ENCODE results near the gene SARNP.

The SARNP gene

DNA sequence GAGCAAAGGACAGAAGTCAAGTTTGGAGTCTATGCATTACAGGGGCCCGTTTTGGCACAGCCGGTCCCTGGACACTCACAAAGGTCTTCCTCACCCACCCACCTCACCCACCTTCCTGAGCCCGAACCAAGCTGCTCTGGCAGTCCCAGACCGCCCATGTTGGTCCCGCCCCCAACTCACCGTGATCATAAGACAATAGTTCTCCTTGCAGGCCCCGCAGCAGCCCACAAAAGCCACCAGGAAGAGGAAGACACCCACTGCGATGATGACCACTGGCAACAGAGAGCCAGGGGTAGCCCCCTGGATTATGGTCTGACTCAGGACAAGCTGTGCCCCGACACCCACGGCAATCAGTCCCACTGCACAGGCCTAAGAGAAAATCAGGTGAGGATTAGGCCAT lies 90.6 kb downstream of the SARNP start:
- TF ChIP-seq, protein P1, sequence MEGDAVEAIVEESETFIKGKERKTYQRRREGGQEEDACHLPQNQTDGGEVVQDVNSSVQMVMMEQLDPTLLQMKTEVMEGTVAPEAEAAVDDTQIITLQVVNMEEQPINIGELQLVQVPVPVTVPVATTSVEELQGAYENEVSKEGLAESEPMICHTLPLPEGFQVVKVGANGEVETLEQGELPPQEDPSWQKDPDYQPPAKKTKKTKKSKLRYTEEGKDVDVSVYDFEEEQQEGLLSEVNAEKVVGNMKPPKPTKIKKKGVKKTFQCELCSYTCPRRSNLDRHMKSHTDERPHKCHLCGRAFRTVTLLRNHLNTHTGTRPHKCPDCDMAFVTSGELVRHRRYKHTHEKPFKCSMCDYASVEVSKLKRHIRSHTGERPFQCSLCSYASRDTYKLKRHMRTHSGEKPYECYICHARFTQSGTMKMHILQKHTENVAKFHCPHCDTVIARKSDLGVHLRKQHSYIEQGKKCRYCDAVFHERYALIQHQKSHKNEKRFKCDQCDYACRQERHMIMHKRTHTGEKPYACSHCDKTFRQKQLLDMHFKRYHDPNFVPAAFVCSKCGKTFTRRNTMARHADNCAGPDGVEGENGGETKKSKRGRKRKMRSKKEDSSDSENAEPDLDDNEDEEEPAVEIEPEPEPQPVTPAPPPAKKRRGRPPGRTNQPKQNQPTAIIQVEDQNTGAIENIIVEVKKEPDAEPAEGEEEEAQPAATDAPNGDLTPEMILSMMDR (IDR thresholded peaks at IDR 0.05; ENCODE audit: extremely low read depth, missing control alignments): no peak
- no peak for DNase-seq (ENCODE audit: low spot score)

DNA sequence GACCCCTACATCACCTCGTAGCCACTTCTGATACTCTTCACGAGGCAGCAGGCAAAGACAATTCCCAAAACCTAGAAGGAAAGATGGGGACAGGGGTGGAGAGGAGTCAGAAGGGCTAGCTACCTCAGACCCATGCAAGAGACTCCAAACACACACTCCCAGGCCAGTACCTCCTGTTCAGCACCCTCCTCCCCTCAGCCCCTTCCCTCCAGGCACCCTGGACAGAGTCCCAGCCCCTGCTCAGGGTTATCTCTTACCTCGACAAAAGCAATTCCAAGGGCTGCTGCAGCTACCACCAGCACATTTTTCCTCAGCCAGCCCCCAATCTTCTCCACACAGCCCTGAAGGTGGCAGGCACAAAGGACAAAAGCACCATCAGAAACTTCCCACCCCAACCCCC lies 92.0 kb downstream of the SARNP start:
- TF ChIP-seq, protein P1 (IDR thresholded peaks at IDR 0.05; ENCODE audit: extremely low read depth, missing control alignments): no peak
- DNase-seq (ENCODE audit: low spot score): no peak

DNA sequence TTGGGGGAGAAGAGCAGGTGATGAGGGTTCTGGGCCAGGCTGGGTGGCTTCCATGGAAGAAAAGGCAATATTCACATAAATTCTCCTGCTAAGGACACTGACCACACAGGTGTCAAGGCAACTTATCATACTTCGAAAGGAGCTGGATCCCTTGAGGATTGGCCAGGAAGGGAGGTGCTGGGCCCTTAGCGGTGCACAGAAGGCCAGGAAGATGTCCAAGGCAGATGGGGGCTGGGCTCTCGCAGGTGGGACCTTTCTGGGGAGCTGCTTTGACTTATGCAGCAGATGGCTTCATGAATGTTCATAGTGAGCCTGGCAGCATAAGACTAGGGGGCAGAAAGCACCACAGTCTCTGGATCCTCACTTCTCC lies 92.6 kb downstream of the SARNP start:
- no peak for DNase-seq (ENCODE audit: low spot score)
- TF ChIP-seq, protein P1 (IDR thresholded peaks at IDR 0.05; ENCODE audit: extremely low read depth, missing control alignments): no peak

DNA sequence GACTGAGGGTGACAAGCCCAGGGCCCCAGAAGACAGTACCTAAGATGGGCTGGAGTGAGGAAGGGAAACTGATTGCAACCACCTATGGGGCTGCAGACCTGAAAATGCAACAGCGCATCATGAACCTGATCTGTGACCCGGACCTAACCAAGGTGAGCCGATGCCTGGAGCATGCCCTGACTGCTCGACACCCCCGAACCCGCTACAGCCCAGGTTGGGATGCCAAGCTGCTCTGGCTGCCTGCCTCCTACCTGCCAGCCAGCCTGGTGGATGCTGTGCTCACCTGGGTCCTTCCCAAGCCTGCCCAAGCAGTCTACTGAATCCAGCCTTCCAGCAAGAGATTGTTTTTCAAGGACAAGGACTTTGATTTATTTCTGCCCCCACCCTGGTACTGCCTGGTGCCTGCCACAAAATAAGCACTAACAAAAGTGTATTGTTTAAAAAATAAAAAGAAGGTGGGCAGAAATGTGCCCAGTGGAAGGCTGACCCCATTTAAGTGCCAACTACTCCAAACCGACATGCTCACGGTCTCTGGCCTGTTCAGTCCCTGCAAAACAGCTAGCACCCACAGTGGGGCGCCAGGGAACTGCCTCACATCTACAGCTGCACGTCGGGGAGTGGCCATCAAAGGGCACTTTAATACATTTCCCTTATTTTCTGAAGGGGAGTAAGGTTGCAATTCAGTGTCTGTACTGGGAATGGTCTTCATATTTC lies 93.1 kb downstream of the SARNP start:
- no peak for DNase-seq (ENCODE audit: low spot score)
- TF ChIP-seq, protein P1 (IDR thresholded peaks at IDR 0.05; ENCODE audit: extremely low read depth, missing control alignments): peak; percentile 75

DNA sequence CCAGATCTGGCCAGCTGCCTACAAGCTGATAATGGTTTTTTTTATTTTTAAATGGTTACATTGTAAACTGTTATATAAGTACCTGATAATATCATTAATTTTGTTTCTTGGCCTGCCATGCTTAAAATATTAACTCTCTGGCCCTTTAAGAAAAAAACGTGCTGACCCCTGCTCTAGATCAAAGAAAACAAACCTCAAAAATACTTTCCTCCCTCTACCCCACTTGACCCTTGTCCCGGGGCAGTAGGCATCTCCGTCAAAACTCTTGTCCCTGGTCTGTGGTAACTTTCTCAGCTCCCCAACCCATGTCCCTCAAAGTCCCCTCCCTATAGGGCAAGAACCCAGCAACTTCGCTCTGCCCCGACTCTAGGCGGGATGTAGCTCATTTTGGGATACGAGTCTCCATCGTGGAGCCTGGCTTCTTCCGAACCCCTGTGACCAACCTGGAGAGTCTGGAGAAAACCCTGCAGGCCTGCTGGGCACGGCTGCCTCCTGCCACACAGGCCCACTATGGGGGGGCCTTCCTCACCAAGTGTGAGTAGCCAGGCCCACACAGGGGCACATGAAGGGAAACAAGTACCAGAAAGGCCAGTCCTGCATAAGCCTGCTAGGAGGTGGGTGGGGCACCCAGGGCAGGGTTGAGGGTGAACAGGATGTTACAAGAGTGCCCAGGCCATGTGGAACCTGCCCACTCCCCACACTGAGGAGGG lies 93.9 kb downstream of the SARNP start:
- DNase-seq (ENCODE audit: low spot score): no peak
- TF ChIP-seq, protein P1 (IDR thresholded peaks at IDR 0.05; ENCODE audit: extremely low read depth, missing control alignments): no peak

DNA sequence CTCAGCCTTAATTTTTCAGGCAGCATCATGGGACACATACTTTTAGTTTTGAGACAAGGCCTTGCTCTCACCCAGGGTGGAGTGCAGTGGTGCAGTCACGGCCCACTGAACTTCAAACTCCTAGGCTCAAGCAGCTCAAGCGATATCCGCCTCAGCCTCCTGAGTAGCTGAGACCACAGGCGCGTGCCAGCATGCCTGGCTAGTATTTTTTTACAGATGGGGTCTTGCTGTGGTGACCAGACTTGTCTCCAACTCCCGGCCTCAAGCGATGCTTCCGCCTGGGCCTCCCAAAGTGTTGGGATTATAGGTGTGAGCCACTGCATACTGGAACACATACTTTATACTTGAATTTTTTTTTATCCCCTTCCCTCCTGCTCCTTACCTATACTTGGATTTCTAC lies 94.6 kb downstream of the SARNP start:
- no peak for DNase-seq (ENCODE audit: low spot score)
- TF ChIP-seq, protein P1 (IDR thresholded peaks at IDR 0.05; ENCODE audit: extremely low read depth, missing control alignments): no peak

DNA sequence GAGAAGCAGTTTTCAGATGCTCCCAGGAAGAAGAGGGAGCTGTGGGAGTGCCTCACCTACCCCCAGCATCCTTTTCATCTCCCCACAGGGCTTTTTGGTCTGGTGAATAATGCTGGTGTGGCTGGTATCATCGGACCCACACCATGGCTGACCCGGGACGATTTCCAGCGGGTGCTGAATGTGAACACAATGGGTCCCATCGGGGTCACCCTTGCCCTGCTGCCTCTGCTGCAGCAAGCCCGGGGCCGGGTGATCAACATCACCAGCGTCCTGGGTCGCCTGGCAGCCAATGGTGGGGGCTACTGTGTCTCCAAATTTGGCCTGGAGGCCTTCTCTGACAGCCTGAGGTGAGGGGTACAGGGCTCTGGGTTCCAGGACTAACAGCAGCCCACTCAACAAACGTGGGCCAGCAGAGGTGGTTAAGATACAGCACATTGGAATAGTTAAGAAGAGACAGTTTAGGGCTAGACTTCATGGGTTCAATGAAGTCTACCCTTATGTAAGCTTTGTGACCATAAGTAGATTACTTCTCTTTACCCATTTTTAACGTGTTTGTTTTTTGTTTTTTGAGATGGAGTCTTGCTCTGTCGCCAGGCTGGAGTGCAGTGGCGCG lies 95.8 kb downstream of the SARNP start:
- TF ChIP-seq, protein P1 (IDR thresholded peaks at IDR 0.05; ENCODE audit: extremely low read depth, missing control alignments): no peak
- no peak for DNase-seq (ENCODE audit: low spot score)
